Measurements from ENCODE around the gene GNAL.

The GNAL gene

GRCh38 chr18:11809895-11810294 is 120.8 kb downstream of the GNAL start:
- DNase-seq (ENCODE audit: low read depth): no peak

- no peak for DNase-seq (ENCODE audit: low read depth)
These were observed 121.3 kb downstream of the GNAL start for GRCh38 chr18:11810379-11810778.

GRCh38 chr18:11811009-11811408 is 121.9 kb downstream of the GNAL start:
- DNase-seq (ENCODE audit: low read depth): no peak

GRCh38 chr18:11817229-11817628 is 128.2 kb downstream of the GNAL start:
- no peak for DNase-seq (ENCODE audit: low read depth)

GRCh38 chr18:11818486-11819203 is 129.6 kb downstream of the GNAL start:
- DNase-seq (ENCODE audit: low read depth): no peak

- DNase-seq (ENCODE audit: low read depth): no peak
These were observed 130.9 kb downstream of the GNAL start for GRCh38 chr18:11819938-11820337.

GRCh38 chr18:11820697-11821096 is 131.6 kb downstream of the GNAL start:
- no peak for DNase-seq (ENCODE audit: low read depth)

GRCh38 chr18:11821208-11821607 is 132.1 kb downstream of the GNAL start:
- no peak for DNase-seq (ENCODE audit: low read depth)

GRCh38 chr18:11821643-11822237 is 132.7 kb downstream of the GNAL start:
- no peak for DNase-seq (ENCODE audit: low read depth)

- DNase-seq (ENCODE audit: low read depth): no peak
These were observed 134.5 kb downstream of the GNAL start for GRCh38 chr18:11823545-11823944.

GRCh38 chr18:11826836-11827235 is 137.8 kb downstream of the GNAL start:
- DNase-seq (ENCODE audit: low read depth): no peak

GRCh38 chr18:11828786-11829432 is 139.8 kb downstream of the GNAL start:
- DNase-seq (ENCODE audit: low read depth): no peak

- no peak for DNase-seq (ENCODE audit: low read depth)
These were observed 141.5 kb downstream of the GNAL start for GRCh38 chr18:11830585-11830984.

GRCh38 chr18:11831921-11832320 is 142.9 kb downstream of the GNAL start:
- DNase-seq (ENCODE audit: low read depth): no peak

- DNase-seq (ENCODE audit: low read depth): no peak
These were observed 145.7 kb downstream of the GNAL start for GRCh38 chr18:11834772-11835171.

- no peak for DNase-seq (ENCODE audit: low read depth)
These were observed 150.5 kb downstream of the GNAL start for GRCh38 chr18:11839556-11839955.

GRCh38 chr18:11840493-11840892 is 151.4 kb downstream of the GNAL start:
- DNase-seq (ENCODE audit: low read depth): no peak

GRCh38 chr18:11842562-11842961 is 153.5 kb downstream of the GNAL start:
- no peak for DNase-seq (ENCODE audit: low read depth)

GRCh38 chr18:11844436-11844835 is 155.4 kb downstream of the GNAL start:
- no peak for DNase-seq (ENCODE audit: low read depth)

GRCh38 chr18:11845654-11846053 is 156.6 kb downstream of the GNAL start:
- DNase-seq (ENCODE audit: low read depth): no peak

GRCh38 chr18:11847811-11848210 is 158.7 kb downstream of the GNAL start:
- DNase-seq (ENCODE audit: low read depth): no peak

- no peak for DNase-seq (ENCODE audit: low read depth)
These were observed 160.2 kb downstream of the GNAL start for GRCh38 chr18:11849279-11849678.

GRCh38 chr18:11849841-11850634 is 161.0 kb downstream of the GNAL start:
- DNase-seq (ENCODE audit: low read depth): peak; percentile 96
